GM21367 (cell line): ENCODE results near the gene GLIPR2.
"Not testable (repeated sequence)": the region's sequence is repeated elsewhere in the genome, so short reads cannot be mapped to it uniquely, and the experiment has no call there.

Experiments
- ATAC-seq: cut with Tn5 transposase; IDR thresholded peaks from one replicate; pipeline ENCODE4 v1.9.1; 2021; ENCODE audit not compliant: unreplicated experiment

Gene GLIPR2

DNA sequence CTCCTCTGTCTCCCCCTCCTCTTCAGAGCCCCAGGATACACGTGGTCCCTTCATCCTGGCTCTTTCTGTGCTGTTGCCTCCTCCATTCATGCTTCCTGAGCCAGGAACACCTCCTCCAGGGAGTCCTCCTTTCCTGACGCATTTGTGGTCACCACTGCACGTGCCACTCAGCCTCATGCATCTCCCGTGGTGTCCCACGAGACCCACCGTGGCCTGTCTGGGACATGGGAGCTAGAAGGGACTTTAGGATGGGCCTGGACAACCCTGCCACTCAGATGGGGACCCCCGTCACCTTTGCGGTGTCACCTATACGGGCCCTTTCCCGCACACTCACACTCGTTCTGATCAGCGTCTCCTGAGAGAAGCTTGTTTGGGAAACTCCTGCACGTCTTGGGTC is 6.7 kb downstream of the GLIPR2 start:
- ATAC-seq = no peak

DNA sequence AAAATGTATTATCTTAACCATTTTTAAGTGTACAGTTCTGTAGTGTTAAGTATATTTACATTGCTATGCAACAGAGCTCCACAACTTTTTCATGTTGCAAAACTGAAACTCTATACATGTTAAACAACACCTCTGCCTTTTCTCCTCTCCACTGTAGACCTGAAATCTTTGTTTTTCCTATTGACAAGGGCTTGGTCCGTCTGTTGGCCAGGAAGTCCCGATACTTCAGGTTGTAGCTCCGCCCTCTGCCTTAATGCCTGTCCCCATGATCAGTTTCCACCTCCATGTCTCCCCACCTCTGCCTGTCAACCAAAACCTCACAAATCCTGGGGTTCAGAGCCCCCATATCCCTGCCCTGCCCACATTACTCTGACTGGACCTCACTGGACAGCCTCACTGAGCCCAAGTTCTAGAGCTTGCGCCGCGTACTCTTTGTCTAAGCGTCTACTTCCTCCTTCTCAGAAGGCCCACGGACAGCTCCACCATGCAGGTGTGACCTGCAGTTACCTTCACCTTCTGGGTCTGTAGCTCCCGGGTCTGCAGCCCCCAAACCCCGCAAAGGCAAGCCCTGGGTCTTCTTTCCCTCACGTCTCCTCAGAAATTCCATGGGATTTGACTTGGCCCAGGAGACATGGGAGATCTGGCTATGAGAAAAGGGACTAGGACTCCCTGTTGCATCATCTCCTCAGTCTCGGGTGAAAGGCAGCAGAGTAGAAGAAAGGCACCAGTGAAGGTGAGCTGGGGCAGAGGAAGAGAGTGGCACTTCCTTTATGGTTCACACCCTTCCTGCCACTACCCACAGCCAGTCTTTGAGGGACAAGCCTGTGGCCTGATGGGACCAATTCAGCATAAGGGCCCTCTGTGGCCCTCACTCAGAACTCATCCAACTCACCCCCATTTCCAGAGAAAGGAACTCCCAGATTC is 8.0 kb downstream of the GLIPR2 start:
- ATAC-seq = no peak

DNA sequence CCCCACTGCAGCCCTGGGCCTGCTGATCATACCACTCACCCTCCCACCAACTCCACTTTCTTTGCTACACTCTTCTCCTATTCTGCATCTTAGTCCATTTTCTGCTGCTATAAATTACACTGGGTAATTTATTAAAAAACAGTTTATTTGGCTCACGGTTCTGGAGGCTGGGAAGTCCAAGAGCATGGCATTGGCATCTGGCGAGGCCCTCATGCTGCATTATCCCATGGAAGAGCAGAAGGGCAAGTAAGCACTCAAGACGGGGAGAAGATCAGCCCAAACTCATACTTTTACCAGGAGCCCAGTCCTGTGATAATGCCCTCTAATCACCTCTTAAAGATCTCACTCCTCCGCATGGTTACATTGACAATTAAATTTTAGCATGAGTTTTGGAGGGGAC is 9.4 kb downstream of the GLIPR2 start:
- ATAC-seq = no peak

DNA sequence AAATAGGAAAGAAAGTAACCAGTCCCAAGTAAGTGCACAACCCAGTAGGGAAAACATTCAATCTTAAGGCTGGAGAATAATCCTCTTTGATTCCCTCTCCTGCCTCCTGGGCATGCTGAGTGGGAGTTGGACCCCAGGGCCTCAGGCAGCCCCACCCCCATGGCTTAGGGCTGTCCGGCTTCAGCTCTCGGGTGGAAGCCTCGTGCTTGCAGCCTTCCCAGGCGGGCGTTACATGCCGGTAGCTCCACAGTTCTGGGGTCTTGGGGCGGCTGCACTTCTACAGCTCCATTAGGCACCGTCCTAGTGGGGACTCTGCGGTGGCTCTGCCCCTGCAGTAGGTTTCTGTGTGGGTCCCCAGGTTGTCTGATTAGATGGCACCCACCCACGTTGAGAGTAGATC is 10.1 kb downstream of the GLIPR2 start:
- ATAC-seq = no peak

DNA sequence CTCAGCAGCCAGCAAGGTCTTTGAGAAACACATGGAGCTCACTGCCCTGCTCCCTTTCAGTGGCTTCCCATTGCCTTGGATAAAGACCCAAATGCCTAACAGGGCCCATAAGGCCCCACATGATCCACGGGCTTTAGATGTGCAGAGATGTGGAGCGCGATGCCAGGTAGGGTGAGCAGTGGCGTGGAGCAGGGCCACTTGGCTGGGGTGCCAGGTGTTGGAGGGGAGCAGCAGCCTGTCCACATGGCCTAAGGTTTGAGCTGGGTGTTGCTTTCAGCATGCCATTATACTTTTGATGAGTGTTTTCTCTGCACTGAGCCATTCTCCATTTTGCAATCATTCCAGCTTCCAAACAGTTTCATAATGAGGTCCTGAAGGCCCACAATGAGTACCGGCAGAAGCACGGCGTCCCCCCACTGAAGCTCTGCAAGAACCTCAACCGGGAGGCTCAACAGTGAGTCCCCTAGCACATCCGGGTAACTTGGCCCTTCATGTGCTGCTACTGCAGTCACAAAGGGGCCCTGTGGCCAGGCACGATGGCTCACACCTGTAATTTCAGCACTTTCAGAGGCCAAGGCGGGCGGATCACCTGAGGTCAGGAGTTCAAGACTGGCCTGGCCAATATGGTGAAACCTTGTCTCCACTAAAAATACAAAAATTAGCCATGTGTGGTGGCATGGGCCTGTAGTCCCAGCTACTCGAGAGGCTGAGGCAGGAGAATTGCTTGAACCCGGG is 11.1 kb downstream of the GLIPR2 start:
- no peak for ATAC-seq

DNA sequence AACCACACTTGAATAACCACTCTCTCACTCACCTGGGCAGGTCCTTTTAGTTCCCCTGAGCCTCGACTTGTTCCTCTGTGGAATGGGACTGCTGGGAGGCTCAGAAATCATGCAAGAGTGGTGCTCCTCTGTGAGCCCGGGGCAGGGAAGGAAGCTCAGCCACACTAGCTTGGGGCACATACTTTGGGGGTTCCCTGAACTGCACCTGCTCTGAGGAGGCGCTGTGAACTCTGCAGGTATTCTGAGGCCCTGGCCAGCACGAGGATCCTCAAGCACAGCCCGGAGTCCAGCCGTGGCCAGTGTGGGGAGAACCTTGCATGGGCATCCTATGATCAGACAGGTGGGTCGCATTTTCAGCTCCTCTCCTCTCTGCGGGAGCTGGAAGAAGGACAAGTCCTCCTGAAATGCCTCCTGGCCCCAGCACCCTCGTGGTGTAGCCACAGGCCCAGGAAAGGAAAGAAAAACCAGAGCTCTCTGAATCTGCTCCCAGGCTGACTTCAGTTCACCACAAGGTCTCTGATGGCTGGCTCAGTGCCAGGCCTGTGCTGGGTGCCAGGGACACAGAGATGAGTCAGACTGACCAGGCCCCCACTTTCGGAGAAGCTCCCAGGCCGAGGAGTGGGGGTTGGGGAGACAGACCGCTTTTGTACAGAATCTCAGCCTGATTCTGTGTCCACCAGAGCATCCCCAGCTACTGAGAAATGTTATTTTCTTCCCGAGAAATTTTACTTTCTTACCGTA is 11.9 kb downstream of the GLIPR2 start:
- no peak for ATAC-seq

DNA sequence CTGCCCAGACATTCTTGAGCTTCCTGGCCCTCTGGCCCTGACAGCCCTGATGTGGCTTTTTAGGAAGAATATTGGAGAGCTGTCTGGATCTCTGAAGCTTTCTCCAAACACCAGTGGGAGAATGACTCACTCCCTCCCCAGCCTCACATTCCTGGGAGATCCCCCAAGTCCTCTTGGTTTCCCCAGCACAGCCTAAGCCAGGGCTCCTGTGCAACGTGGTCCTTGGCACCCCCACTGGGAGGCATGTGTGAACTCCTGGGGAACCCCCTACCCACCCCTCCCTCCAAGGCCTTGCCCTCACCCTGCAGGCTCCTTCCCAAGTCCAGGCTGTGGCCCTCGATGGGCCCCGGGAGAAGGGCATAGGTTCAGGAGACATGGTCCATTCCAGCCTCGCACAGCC is 12.7 kb downstream of the GLIPR2 start:
- ATAC-seq = no peak

DNA sequence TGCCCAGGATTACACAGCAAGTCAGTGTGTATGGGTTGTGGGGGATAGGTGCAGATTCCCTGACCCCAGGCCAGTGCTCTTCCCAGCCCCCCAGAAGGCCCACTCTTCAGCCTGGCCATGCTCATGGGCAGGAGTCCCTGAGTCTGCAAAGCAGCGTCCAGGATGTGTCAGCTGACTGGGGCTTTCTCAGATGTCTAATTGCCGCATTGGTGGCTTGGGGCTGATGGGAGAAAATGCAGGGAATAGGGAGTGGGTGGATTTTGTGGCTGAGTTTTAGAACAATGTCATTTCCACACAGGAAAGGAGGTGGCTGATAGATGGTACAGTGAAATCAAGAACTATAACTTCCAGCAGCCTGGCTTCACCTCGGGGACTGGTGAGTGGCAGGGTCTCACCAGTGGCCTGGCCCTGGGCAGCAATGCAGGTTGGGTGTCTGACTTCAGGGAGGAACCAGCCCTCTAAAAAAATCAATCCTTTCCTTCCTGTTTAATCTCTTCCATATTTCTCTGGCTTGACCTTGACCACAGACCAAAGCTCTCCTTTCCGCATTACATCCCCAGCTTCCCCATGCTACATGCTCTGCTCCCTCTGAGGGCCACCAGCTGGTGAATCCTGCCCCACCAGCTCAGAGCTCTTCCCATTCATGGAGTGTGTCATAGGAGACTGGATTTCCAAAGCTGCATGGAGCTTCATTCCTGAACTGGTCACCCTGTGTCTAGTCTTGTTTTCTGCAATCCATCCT is 14.2 kb downstream of the GLIPR2 start:
- no peak for ATAC-seq

DNA sequence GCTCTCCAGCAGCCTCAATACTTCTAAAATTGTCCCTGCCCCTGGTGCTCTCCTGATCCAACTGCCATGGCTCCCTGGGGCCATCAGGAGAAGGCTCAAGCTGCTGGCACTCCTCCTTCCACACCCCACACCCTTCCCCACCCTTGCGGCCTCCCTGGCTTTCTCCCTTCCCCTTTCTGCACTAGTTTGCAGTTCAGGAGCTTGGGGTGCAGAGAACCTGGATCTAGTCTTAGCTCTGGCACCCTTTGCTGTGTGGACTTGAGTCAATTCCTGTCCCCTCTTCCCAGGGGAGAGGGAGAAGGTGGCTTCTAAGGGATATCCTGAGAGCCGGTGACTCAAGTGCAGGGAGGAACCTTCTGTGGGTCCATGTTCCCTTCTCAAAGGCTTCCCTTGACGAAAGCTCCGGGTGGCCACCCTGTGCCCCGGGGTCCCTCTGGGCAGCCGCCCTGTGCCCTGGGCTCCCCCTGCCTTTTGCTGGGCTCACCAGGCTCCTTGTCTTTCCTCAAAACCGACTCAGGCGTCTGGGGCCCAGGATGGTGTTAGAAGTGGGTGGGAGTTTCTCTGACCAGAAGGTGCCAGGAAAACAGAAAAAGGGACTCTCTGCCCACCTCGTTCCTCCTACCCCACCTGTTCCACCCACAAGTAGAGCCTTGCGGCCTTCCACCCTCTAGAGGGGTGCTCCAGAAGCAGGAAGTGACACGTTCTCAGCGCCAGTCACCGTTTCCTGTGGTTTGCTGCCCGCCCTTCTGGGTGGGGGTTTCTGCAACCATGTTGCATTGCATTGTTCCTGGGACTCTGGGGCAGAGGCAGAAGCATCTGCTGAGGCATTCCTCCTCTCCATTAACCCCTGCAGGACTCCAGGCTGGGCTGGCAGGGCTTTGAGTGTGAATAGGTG is 15.0 kb downstream of the GLIPR2 start:
- ATAC-seq = peak; percentile 72

DNA sequence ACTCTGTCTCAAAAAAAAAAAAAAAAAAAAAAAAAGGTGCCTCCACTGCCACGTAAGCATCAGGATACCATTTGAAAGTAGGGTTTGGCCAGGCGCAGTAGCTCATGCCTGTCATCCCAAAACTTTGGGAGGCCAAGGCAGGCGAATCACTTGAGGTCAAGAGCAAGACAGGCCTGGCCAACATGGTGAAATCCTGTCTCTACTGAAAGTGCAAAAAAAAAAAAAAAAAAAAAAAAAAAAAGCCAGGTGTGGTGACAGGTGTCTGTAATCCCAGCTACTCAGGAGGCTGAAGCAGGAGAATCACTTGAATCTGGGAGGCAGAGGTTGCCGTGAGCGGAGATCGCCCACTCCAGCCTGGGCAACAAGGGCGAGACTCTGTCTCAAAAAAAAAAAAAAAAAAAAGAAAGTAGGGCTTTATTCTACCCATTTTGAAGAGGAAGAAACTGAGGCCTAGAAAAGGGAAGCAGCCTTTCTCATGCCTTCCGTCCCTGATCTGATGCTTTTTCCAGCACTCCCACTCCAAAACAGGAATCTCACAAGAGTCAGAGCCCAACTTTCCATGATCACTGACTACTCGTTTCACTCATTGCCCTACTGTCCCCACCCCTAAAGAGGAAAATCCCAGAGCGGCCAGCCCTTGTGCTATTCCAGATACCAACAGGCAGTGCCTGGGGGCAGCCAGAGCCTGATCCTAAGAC is 16.4 kb downstream of the GLIPR2 start:
- ATAC-seq = no peak

DNA sequence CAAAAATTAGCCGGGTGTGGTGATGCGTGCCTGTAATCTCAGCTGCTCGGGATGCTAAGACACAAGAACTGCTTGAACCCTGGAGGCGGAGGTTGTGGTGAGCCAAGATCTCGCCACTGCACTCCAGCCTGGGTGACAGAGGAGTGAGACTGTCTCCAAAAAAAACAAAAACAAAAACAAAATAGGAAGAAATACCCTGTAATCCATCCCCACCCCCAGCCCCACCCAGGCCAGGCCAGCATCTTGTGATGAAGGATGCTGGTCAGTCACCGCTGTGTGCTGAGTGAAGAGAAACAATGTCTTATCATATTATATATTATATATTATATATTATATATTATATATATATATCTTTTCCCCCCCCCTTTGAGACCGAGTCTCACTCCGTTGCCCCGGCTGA is 17.2 kb downstream of the GLIPR2 start:
- no peak for ATAC-seq

DNA sequence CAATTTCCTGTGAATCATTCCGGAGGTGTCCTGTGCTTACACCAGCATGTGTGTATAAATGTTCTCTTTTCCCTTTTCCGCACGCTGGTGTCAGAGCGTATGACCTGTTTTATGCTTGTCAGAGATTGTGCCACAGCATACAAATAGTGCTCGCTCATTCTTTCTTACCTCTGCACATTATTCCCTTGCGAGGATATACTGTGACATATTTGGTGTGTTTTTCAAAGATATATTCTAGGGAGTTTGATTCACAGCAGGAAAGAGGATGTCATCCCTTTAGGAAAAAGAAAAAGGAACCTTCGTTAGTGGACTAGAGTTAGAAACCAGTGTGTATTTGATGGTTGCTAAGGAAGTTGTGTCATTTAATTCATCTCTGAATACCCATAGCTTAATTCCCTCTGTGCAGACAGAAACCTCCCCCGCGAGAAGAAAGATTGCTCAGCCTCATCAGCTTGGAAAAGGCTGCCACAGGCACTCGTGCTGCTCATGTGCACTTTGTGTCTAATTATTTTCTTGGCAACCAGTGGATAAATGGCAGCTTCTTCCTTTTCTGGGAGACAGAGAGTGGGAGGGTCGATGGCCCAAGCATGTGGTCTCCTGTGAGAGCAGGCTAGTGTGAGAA is 17.9 kb downstream of the GLIPR2 start:
- ATAC-seq = no peak

DNA sequence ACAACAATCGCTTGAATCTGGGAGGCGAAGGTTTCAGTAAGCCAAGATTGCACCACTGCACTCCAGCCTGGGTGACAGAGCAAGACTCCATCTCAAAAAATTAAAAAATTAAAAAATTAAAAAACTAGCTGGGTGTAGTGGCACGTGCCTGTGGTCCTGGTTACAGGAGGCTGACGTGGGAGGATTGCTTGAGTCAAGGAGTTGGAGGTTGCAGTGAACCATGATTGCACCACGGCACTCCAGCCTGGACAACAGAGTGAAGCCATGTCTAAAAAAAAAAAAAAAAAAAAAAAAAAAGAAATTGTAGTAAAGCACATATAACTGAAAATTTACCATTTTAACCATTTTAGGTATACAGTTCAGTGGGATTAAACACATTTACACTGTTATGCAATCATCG is 19.6 kb downstream of the GLIPR2 start:
- no peak for ATAC-seq

DNA sequence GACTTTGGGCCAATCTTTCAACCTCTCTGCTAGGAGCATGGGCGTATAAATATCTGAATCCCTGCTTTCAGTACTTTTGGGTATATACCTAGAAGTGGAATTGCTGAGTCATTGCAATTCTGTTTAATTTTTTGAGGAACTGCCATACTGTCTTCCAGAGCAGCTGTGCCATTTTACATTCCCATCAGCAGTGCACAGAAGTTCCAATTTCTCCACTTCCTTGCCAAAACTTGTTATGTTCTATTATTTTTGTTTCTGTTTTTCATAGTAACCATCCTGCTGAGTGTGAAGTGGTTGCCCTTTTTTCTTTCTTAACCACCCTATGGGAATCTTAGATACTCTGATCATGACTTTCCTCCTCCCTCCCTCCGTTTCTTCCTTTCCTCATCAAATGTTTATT is 21.6 kb downstream of the GLIPR2 start:
- ATAC-seq = no peak

DNA sequence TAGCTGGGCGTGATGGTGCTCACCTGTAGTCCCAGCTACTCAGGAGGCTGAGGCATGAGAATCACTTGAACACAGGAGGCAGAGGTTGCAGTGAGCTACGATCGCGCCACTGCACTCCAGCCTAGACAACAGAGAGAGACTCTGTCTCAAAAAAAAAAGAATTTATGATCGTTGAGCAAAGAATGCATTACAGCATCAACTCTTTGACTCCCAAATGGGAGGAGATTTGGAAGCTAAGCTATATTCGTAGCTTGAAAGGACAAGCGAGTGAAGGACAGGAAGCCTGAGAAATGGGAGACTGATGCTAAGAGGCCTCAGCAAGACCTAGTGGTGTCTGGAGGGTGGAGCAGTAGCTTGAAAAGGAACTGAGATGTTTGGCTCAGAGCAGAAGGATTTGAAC is 22.4 kb downstream of the GLIPR2 start:
- no peak for ATAC-seq

DNA sequence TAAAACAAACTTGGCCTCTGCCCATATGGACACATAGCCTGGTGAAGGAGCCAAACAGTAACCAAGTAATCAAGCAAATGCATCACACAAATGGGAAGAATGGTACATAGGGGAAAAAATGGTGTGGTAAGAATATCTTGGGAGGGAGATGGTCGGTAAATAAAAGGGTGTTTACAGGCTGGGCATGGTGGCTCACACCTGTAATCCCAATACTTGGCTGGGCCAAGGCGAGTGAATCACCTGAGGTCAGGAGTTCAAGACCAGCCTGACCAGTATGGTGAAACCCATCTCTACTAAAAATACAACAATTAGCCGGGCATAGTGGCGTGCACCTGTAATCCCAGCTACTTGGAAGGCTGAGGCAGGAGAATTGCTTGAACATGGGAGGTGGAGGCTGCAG is 23.0 kb downstream of the GLIPR2 start:
- ATAC-seq = not testable (repeated sequence)

DNA sequence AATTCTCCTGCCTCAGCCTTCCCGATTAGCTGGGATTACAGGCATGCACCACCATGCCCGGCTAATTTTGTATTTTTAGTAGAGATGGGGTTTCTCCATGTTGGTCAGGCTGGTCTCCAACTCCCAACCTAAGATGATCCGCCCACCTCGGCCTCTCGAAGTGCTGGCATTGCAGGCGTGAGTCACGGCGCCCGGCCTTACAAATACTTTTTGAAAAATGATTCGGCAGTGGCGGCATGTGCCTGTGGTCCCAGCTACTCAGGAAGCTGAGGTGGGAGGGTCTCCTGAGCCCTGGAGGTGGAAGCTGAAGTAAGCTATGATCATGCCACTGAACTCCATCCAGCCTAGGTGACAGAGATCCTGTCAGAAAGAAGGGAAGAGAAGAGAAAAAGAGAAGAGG is 23.6 kb downstream of the GLIPR2 start:
- not testable (repeated sequence) for ATAC-seq

DNA sequence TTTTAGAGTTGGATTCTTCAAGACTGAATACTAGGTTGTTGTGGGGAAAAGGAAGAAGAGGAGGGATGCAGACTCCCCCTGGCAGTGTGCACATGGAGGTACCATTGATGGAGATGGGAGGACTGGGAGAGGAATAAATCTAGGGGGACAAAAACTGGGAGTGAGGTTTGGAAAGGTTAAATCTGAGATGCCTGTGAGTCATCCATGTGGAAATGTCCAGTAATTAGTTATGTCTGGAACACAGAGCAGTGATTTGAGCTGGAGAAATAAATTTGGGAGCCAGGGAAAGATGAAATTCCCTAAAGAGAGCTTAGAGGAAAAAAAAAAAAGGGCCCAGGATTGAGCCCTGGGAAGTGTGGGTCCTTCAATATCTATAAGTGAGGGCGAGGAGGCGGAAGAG is 24.7 kb downstream of the GLIPR2 start:
- no peak for ATAC-seq

DNA sequence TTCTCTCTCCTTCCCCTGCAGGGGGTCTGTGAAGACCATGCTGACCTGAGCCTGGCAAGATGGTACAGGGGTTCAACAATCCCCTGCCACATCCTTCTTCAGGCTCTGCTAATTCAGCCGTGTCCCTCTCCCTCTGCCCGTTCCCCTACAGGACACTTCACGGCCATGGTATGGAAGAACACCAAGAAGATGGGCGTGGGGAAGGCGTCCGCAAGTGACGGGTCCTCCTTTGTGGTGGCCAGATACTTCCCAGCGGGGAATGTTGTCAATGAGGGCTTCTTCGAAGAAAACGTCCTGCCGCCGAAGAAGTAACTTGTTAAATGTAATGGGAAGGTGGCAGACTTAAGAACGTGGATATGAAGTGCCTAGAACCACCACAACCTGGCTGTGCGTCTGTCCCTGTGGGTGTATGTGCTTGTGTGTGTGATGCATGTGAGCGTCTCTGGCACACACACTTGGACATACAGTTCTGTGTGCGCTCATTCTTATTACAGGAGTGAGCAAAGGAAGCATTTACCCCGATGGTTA is 25.7 kb downstream of the GLIPR2 start:
- no peak for ATAC-seq
